ENCODE data around the gene CLDN4.
"Not testable (repeated sequence)": the region's sequence is repeated elsewhere in the genome, so short reads cannot be mapped to it uniquely, and the experiment has no call there.

Gene CLDN4

GRCh38 chr7:73830681-73831583 is at the start of gene CLDN4:
CLDN4 (plus strand) TSS chr7:73830996; CDS start chr7:73831202, 206 bp downstream.
- DNase-seq (ENCODE audit: low read depth): no peak

GRCh38 chr7:73786588-73786987 is 44.2 kb upstream of the CLDN4 start:
- no peak for DNase-seq (ENCODE audit: low read depth)

GRCh38 chr7:73787786-73788048 is 43.1 kb upstream of the CLDN4 start:
- not testable (repeated sequence) for DNase-seq (ENCODE audit: low read depth)

GRCh38 chr7:73789051-73789450 is 41.7 kb upstream of the CLDN4 start:
- no peak for DNase-seq (ENCODE audit: low read depth)

GRCh38 chr7:73791170-73791690 is 39.6 kb upstream of the CLDN4 start:
- not testable (repeated sequence) for DNase-seq (ENCODE audit: low read depth)

GRCh38 chr7:73795188-73795587 is 35.6 kb upstream of the CLDN4 start:
- DNase-seq (ENCODE audit: low read depth): not testable (repeated sequence)

- not testable (repeated sequence) for DNase-seq (ENCODE audit: low read depth)
Measured at GRCh38 chr7:73796656-73797055, 34.1 kb upstream of the CLDN4 start.

GRCh38 chr7:73797176-73797575 is 33.6 kb upstream of the CLDN4 start:
- DNase-seq (ENCODE audit: low read depth): not testable (repeated sequence)

- DNase-seq (ENCODE audit: low read depth): no peak
Measured at GRCh38 chr7:73799282-73800141, 31.3 kb upstream of the CLDN4 start.

GRCh38 chr7:73801577-73801976 is 29.2 kb upstream of the CLDN4 start:
- DNase-seq (ENCODE audit: low read depth): no peak

- no peak for DNase-seq (ENCODE audit: low read depth)
Measured at GRCh38 chr7:73802459-73802858, 28.3 kb upstream of the CLDN4 start.

GRCh38 chr7:73809467-73809951 is 21.3 kb upstream of the CLDN4 start:
- no peak for DNase-seq (ENCODE audit: low read depth)

- no peak for DNase-seq (ENCODE audit: low read depth)
Measured at GRCh38 chr7:73810998-73811360, 19.8 kb upstream of the CLDN4 start.

- DNase-seq (ENCODE audit: low read depth): peak; percentile 58
Measured at GRCh38 chr7:73811760-73812168, 19.0 kb upstream of the CLDN4 start.

GRCh38 chr7:73812996-73813395 is 17.8 kb upstream of the CLDN4 start:
- DNase-seq (ENCODE audit: low read depth): no peak

- DNase-seq (ENCODE audit: low read depth): no peak
Measured at GRCh38 chr7:73815436-73815835, 15.4 kb upstream of the CLDN4 start.

GRCh38 chr7:73817121-73817520 is 13.7 kb upstream of the CLDN4 start:
- DNase-seq (ENCODE audit: low read depth): no peak

GRCh38 chr7:73820013-73820412 is 10.8 kb upstream of the CLDN4 start:
- DNase-seq (ENCODE audit: low read depth): no peak

- DNase-seq (ENCODE audit: low read depth): not testable (repeated sequence)
Measured at GRCh38 chr7:73821597-73822285, 9.1 kb upstream of the CLDN4 start.

GRCh38 chr7:73822319-73823173 is 8.2 kb upstream of the CLDN4 start:
- no peak for DNase-seq (ENCODE audit: low read depth)

GRCh38 chr7:73823257-73823656 is 7.5 kb upstream of the CLDN4 start:
- no peak for DNase-seq (ENCODE audit: low read depth)

Measured in activated T-cell treated with anti-CD3 and anti-CD28 coated beads for 48 hours (primary cell).